Activated CD4-positive, alpha-beta T cell treated with anti-CD3 and anti-CD28 coated beads for 36 hours (primary cell): ENCODE measurements around the gene KRTAP10-6. TPM values are rescaled to one million over a fixed set of nuclear protein-coding genes. Genes with fewer than 3 reads are reported as not detected.

Source experiments
- ATAC-seq: fragments of 200-7000 bp; cut with Tn5 transposase; one replicate; pipeline ENCODE4 v1.10.0; 2021; ENCODE audit warnings: mild to moderate bottlenecking, moderate library complexity
- CTCF ChIA-PET: fragments of 350-600 bp; sonication (Branson Sonifier 250); formaldehyde crosslinking; loops from one replicate; lab custom pipeline; 2021; ENCODE audit warnings: antibody characterized with exemption; lab: Charles Lee
- POLR2A ChIA-PET: fragments of 350-600 bp; sonication (Branson Sonifier 250); formaldehyde crosslinking; loops from one replicate; lab custom pipeline; 2021; ENCODE audit warnings: antibody characterized with exemption, inconsistent platforms; lab: Charles Lee
- DNase-seq: peaks from one replicate; pipeline ENCODE4 v3.0.0-alpha.2; 2020
- H3K27ac Mint-ChIP-seq: one replicate; pipeline ENCODE4 v1.8.0; 2021; ENCODE audit warnings: mixed read lengths
- H3K27me3 Mint-ChIP-seq: one replicate; pipeline ENCODE4 v1.8.0; 2021; ENCODE audit warnings: mixed read lengths
- H3K36me3 Mint-ChIP-seq: one replicate; pipeline ENCODE4 v1.8.0; 2021; ENCODE audit warnings: low read depth, mixed read lengths
- H3K4me1 Mint-ChIP-seq: one replicate; pipeline ENCODE4 v1.8.0; 2021; ENCODE audit warnings: mixed read lengths
- H3K4me3 Mint-ChIP-seq: one replicate; pipeline ENCODE4 v1.8.0; 2021; ENCODE audit warnings: mild to moderate bottlenecking, moderate library complexity, mixed read lengths
- H3K9me3 Mint-ChIP-seq: one replicate; pipeline ENCODE4 v1.8.0; 2021; ENCODE audit warnings: low read depth, mixed read lengths
- intact Hi-C, 2 experiments: fragments of 100-400 bp; cut with DNase I in 1 of 2; cut with micrococcal nuclease in 1 of 2; formaldehyde crosslinking; loops; one replicate each; pipeline versions ENCODE4 v1.14.2 to v1.15.1; 2022 to 2024; cut with DNase I, micrococcal nuclease
- total RNA-seq, 2 experiments: library from RNA; stranded (reverse); gene quantifications; one replicate each; pipeline ENCODE4 v1.2.3, GENCODE V29; 2021

Gene KRTAP10-6
- total RNA-seq, 2 experiments from 2014 or later: not detected

- no peak for DNase-seq
- Mint-ChIP-seq H3K4me1 (no peaks in the 10 kb centered on the region), H3K36me3 (peaks cover 2% of the 10 kb centered on the region), H3K4me3 (no peak overlapping the region), H3K9me3 (peaks cover 8% of the 10 kb centered on the region), H3K27me3 (peaks cover 3% of the 10 kb centered on the region), H3K27ac (no peak overlapping the region)
- intact Hi-C loops: no loop called here
- CTCF ChIA-PET: no interaction called here
- POLR2A ChIA-PET: no interaction called here
- ATAC-seq: no peak
These were observed 19.2 kb downstream of the KRTAP10-6 start for GRCh38 chr21:44572959-44573583.

- Mint-ChIP-seq H3K4me3 (no peak overlapping the region), H3K36me3 (no peaks in the 10 kb centered on the region), H3K27ac (no peak overlapping the region), H3K4me1 (no peaks in the 10 kb centered on the region), H3K27me3 (peaks cover 3% of the 10 kb centered on the region), H3K9me3 (peaks cover under 1% of the 10 kb centered on the region)
- ChIA-PET POLR2A (no interaction called here), CTCF (no interaction called here)
- DNase-seq (no peak), ATAC-seq (no peak)
- intact Hi-C loops: no loop called here
These were observed 20.2 kb downstream of the KRTAP10-6 start for GRCh38 chr21:44571844-44572782.

DNA sequence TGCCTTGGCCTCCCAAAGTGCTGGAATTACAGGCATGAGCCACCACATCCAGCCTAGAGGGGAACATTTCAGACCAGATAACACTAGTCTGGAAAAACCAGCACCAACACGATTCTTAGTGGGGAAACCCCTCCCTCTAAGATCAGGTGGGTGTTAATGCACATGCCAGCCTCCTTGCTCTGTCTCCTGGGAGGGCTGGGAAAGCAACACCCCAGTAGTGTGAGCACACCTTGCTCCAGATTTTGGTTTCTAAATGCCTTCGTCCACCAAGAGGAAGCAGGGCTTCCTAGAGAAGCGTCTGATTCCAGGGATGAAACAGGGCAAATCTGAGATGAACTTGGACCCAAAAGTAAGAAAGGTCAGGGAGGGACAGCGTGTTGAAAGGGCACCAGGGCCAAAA lies 21.0 kb downstream of the KRTAP10-6 start:
- ATAC-seq: no peak
- H3K9me3 Mint-ChIP-seq: no peaks in the 10 kb centered on the region
- no peak overlapping the region for H3K4me3 Mint-ChIP-seq
- intact Hi-C loops: no loop called here
- peaks cover 3% of the 10 kb centered on the region for H3K27me3 Mint-ChIP-seq
- POLR2A ChIA-PET: no interaction called here
- H3K4me1 Mint-ChIP-seq: no peaks in the 10 kb centered on the region
- CTCF ChIA-PET: no interaction called here
- no peak for DNase-seq
- H3K36me3 Mint-ChIP-seq: no peaks in the 10 kb centered on the region
- H3K27ac Mint-ChIP-seq: no peak overlapping the region

GRCh38 chr21:44569861-44570517 lies 22.3 kb downstream of the KRTAP10-6 start:
- no peak for DNase-seq
- POLR2A ChIA-PET: no interaction called here
- Mint-ChIP-seq H3K4me1 (peaks cover 5% of the 10 kb centered on the region), H3K4me3 (no peak overlapping the region), H3K27ac (no peak overlapping the region), H3K27me3 (peaks cover 3% of the 10 kb centered on the region), H3K9me3 (no peaks in the 10 kb centered on the region), H3K36me3 (no peaks in the 10 kb centered on the region)
- intact Hi-C loops: no loop called here
- CTCF ChIA-PET: no interaction called here
- no peak for ATAC-seq

GRCh38 chr21:44568667-44569556 lies 23.4 kb downstream of the KRTAP10-6 start:
- ChIA-PET POLR2A (no interaction called here), CTCF (no interaction called here)
- Mint-ChIP-seq H3K9me3 (no peaks in the 10 kb centered on the region), H3K4me1 (peaks cover 12% of the 10 kb centered on the region), H3K36me3 (no peaks in the 10 kb centered on the region), H3K27ac (no peak overlapping the region), H3K4me3 (no peak overlapping the region), H3K27me3 (no peaks in the 10 kb centered on the region)
- intact Hi-C loops: no loop called here
- no peak for ATAC-seq
- no peak for DNase-seq

DNA sequence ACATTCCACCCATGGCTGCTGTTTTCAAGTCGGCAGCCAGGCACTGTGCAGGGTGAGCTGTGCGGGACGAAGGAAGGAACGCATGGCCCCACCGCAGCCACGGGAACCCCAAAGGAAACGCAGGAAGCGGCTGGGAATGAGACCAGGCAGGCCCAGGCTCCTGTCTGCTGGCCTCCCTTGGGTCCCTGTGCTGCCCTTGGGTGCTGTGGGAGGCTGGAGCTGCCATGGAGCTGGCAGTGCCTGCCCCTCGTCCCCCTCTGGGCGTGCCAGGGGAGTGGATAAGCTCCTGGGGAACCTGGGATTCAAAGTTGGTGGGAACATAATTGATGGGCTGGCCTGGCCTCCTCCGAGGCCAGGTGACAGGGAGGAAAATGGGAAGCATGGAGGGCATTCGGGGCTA lies 24.0 kb downstream of the KRTAP10-6 start:
- H3K4me3 Mint-ChIP-seq: no peak overlapping the region
- ChIA-PET POLR2A (no interaction called here), CTCF (no interaction called here)
- no peak for DNase-seq
- no peak overlapping the region for H3K27ac Mint-ChIP-seq
- peaks cover 12% of the 10 kb centered on the region for H3K4me1 Mint-ChIP-seq
- peaks cover under 1% of the 10 kb centered on the region for H3K9me3 Mint-ChIP-seq
- H3K27me3 Mint-ChIP-seq: no peaks in the 10 kb centered on the region
- no peaks in the 10 kb centered on the region for H3K36me3 Mint-ChIP-seq
- ATAC-seq: no peak
- intact Hi-C loops: no loop called here

DNA sequence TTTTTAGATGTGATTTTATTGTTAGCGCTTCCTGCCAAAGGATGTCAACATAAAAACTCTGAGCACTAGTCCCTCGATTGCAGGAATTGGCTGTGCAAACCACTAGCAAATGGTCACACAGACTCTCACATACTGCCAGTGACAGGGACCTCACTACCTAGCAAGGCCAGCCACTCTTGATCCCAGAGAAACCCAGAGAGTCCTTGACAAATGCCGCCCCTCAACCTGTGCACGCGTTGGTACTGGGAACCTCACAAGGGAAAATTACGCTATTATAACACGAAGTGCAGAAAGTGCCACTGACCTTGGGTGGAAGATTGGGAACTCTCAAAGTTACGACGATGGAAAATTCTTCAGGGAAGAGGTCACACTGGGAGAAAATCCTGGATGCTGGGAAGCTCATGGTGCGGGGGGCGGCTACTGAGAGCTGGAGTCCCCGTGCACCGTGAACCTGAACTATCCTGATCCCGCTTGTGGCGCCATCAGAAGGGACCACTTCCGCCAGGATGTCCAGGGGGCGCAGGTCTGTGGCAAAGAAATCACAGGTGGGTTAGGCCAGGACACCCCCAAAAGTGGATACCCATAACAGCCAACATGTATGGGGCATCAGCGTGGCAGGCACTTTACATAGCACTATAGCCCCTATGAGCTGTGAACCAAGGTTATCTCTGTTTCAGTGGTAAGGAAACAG lies 24.7 kb downstream of the KRTAP10-6 start:
- intact Hi-C loops: no loop called here
- Mint-ChIP-seq H3K4me1 (peaks cover 12% of the 10 kb centered on the region), H3K27ac (no peak overlapping the region), H3K4me3 (no peak overlapping the region), H3K9me3 (peaks cover 3% of the 10 kb centered on the region), H3K36me3 (no peaks in the 10 kb centered on the region), H3K27me3 (no peaks in the 10 kb centered on the region)
- ChIA-PET POLR2A (no interaction called here), CTCF (no interaction called here)
- DNase-seq: no peak
- no peak for ATAC-seq

DNA sequence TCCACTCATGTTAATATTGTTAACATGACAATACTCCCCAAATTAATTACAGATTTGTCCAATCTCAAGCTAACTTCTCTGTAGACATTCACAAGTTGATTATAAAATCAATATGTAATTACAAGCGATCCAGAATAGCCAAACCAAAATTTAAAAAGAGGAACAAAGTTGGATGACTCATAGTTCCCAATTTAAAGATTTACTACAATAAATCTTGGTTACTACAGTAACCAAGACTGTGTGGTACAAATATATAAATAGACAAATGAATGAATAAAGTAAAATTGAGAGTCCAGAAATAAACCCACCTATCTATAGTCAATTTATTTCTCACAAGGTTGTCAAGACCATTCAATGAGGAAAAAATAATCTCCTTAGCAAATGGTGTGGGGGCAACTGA lies 25.9 kb downstream of the KRTAP10-6 start:
- intact Hi-C loops: no loop called here
- ChIA-PET POLR2A (no interaction called here), CTCF (no interaction called here)
- Mint-ChIP-seq H3K4me1 (peaks cover 12% of the 10 kb centered on the region), H3K36me3 (no peaks in the 10 kb centered on the region), H3K27ac (no peak overlapping the region), H3K4me3 (no peak overlapping the region), H3K9me3 (peaks cover 9% of the 10 kb centered on the region), H3K27me3 (no peaks in the 10 kb centered on the region)
- no peak for DNase-seq
- ATAC-seq: no peak

DNA sequence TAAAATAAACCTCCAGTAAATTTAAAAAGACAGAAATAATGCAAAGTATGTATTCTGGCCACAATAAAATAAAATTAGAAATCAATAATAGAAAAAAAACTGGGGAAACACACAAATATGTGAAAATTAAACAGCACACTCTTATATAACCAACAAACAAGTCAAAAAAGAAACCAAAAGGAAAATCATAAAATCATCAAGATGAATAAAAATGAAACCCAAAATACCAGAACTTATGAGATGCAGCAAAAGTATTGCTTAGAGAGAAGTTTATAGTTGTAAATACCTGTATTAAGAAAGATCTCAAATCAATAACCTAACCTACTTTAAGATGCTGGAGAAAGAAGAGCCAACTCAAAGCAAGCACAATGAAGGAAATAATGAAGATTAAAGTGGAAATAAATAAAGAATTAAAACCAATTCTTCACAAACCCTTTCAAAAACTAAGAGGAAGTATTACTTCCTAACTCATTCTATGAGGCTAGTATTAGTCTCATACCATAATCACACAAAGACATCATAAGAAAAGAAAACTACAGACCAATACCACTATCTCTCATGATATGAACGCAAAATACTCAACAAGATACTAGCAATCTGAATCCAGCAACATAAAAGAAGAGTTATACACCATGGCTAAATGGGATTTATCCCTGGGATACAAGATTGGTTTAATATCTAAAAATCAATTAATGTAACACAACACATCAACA lies 27.3 kb downstream of the KRTAP10-6 start:
- intact Hi-C loops: no loop called here
- Mint-ChIP-seq H3K36me3 (peaks cover 2% of the 10 kb centered on the region), H3K4me3 (no peak overlapping the region), H3K4me1 (peaks cover 12% of the 10 kb centered on the region), H3K27me3 (no peaks in the 10 kb centered on the region), H3K27ac (peak overlapping the region; percentile 27), H3K9me3 (peaks cover 15% of the 10 kb centered on the region)
- ChIA-PET CTCF (no interaction called here), POLR2A (no interaction called here)
- DNase-seq (no peak), ATAC-seq (peak; percentile 42)

DNA sequence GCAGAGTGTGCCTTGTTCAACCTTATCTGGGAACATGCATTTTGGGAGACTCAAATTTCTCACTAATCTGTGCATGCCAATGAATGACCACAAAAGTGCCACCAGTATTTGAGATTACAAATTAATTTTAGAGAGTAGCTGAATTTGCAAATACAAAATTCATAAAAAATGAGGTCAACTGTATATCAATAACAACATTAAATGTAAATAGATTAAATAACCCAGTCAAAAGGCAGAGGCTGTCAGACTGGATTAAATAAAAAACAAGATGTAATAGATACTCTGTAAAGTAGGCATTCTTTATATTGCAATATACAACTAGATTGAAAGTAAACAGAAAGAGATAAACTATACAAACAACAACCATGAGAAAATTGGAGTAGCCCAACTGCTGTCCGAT lies 28.2 kb downstream of the KRTAP10-6 start:
- Mint-ChIP-seq H3K27ac (no peak overlapping the region), H3K4me1 (peaks cover 12% of the 10 kb centered on the region), H3K4me3 (no peak overlapping the region), H3K36me3 (peaks cover 2% of the 10 kb centered on the region), H3K9me3 (peaks cover 15% of the 10 kb centered on the region), H3K27me3 (no peaks in the 10 kb centered on the region)
- ChIA-PET POLR2A (no interaction called here), CTCF (no interaction called here)
- intact Hi-C loops: no loop called here
- no peak for DNase-seq
- ATAC-seq: no peak
